Measurements from ENCODE around the gene FBXO47.

GRCh38 chr17:38918129-38918913, 48.9 kb downstream of the FBXO47 start:
- TF ChIP-seq CTCF (IDR thresholded peaks at IDR 0.05) (no peak), POLR2A (IDR thresholded peaks at IDR 0.05) (no peak)

Measured in testis (tissue), 2 donors.